Putamen (tissue), 1 donor: ENCODE results near the gene EPHB1.
"Not testable (repeated sequence)": the region's sequence is repeated elsewhere in the genome, so short reads cannot be mapped to it uniquely, and the experiment has no call there.

Experiments used
- DNase-seq: peaks from one replicate; pipeline ENCODE4 v3.0.0-alpha.2; 2016; ENCODE audit warnings: low spot score

The EPHB1 gene

GRCh38 chr3:134777341-134777740 lies 17.7 kb upstream of the EPHB1 start:
- no peak for DNase-seq

- not testable (repeated sequence) for DNase-seq
Measured at GRCh38 chr3:134788283-134788682, 6.8 kb upstream of the EPHB1 start.

GRCh38 chr3:134790065-134790464 lies 5.0 kb upstream of the EPHB1 start:
- no peak for DNase-seq

- DNase-seq = no peak
Measured at GRCh38 chr3:134791992-134792391, 3.1 kb upstream of the EPHB1 start.

GRCh38 chr3:134792700-134793099 lies 2.4 kb upstream of the EPHB1 start:
- DNase-seq = no peak

GRCh38 chr3:134793562-134793961 lies 1.5 kb upstream of the EPHB1 start:
- DNase-seq = no peak

GRCh38 chr3:134794323-134794722 lies 737 bp upstream of the EPHB1 start:
- no peak for DNase-seq

GRCh38 chr3:134795746-134796280 lies 753 bp downstream of the EPHB1 start:
- DNase-seq = no peak

GRCh38 chr3:134796281-134797056 lies 1.4 kb downstream of the EPHB1 start:
- peak; percentile 69 for DNase-seq

GRCh38 chr3:134797057-134797740 lies 2.1 kb downstream of the EPHB1 start:
- no peak for DNase-seq

GRCh38 chr3:134797741-134798451 lies 2.8 kb downstream of the EPHB1 start:
- DNase-seq = no peak

GRCh38 chr3:134798681-134799311 lies 3.7 kb downstream of the EPHB1 start:
- DNase-seq = no peak

GRCh38 chr3:134799393-134799792 lies 4.3 kb downstream of the EPHB1 start:
- DNase-seq = no peak

- no peak for DNase-seq
Measured at GRCh38 chr3:134801204-134801958, 6.3 kb downstream of the EPHB1 start.

GRCh38 chr3:134802428-134803050 lies 7.5 kb downstream of the EPHB1 start:
- no peak for DNase-seq

GRCh38 chr3:134803051-134803505 lies 8.0 kb downstream of the EPHB1 start:
- DNase-seq = no peak

- DNase-seq = no peak
Measured at GRCh38 chr3:134803652-134804051, 8.6 kb downstream of the EPHB1 start.

- DNase-seq = no peak
Measured at GRCh38 chr3:134804508-134805480, 9.7 kb downstream of the EPHB1 start.

- DNase-seq = no peak
Measured at GRCh38 chr3:134807189-134807588, 12.1 kb downstream of the EPHB1 start.

GRCh38 chr3:134808835-134809234 lies 13.8 kb downstream of the EPHB1 start:
- DNase-seq = no peak
